Cortex of kidney (tissue), 1 donor: ENCODE measurements around the gene GADD45B.
"Not testable (repeated sequence)": the region's sequence is repeated elsewhere in the genome, so short reads cannot be mapped to it uniquely, and the experiment has no call there.

Experiments used
- DNase-seq: peaks from one replicate; lab custom pipeline; 2025; lab: John Stamatoyannopoulos, UW

The GADD45B gene

GRCh38 chr19:2469102-2469914 is 6.6 kb upstream of the GADD45B start:
- DNase-seq: no peak

DNA sequence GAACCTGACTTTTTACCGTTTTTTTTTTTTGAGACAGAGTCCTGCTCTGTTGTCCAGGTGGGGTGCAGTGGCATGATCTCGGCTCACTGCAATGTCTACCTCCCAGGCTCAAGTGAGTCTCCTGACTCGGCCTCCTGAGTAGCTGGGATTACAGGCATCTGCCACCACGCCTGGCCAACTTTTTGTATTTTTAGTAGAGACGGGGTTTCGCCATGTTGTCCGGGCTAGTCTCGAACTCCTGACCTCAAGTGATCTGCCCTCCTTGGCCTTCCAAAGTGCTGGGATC is 6.1 kb upstream of the GADD45B start:
- not testable (repeated sequence) for DNase-seq

- no peak for DNase-seq
These were observed 1.5 kb upstream of the GADD45B start for GRCh38 chr19:2474232-2475017.

- no peak for DNase-seq
These were observed 767 bp upstream of the GADD45B start for GRCh38 chr19:2475018-2475701.

- no peak for DNase-seq
These were observed 669 bp downstream of the GADD45B start for GRCh38 chr19:2476451-2477140.

GRCh38 chr19:2477141-2477710 is 1.3 kb downstream of the GADD45B start:
- no peak for DNase-seq

- no peak for DNase-seq
These were observed 1.8 kb downstream of the GADD45B start for GRCh38 chr19:2477732-2478191.

GRCh38 chr19:2478278-2478755 is 2.4 kb downstream of the GADD45B start:
- DNase-seq: no peak

DNA sequence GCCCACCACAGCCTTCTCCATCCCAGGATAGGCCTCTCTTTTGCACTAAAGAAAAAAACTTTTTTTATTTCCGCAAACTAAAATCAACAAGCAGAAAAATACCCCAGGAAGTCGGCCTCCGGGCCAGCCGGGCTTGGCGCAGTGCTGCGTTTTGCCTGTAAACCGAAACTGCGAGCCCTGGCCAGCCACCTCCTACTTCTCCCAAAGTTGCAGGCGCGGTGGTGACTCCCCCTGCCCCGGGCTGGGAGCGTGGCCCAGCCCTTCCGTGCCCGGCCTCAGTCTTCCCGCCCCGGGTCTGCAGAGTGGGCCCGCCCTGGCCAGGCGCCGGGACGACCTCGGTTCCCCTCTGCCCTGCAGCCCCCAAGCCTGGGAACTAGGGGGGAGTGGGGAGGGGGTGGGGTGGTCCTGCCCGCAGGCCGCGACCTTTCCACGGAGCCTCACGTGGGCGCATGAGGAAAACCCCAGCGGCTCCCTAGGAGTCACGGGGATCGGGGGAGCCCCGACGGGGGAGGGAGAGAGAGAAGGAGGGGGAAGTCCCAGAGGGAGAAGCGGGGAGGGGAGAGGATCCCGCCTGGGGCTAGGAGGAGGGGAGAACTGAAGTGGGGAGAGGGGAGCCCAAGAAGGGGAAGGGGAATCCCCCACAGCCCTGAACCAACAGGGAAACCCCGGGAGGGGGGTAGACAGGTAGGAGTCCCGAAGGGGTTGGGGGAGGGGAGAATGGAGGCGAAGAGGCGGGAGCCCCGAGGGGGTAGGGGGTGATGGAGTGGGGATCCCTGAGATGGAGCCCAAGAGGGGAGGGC is 3.0 kb downstream of the GADD45B start:
- no peak for DNase-seq

DNA sequence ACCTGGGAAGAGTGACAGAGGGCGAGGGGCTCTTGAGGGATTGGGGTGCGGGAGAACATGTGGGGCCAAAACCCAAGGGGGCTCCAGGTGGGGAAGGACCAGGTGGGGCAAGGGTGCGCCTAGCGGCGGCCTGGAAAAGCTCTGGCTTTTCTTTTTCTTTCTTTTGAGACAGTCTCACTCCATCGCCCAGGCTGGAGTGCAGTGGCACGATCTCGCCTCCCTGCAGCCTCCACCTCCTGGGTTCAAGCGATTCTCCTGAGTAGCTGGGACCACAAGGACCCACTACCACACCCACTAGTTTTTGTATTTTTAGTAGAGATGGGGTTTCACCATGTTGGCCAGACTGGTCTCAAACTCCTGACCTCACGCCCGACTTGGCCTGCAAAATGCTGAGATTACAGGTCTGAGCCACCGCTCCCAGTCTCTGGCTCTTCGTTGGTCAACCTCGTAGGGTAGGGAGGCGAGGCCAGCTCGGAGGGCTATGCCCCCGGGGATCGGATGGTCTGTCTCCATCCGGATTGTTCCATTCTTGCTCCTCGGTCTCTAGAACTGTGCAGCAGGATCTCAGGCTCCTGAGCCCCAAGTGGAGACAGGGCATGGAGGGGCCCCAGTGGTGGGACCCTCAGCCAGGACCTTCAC is 3.7 kb downstream of the GADD45B start:
- DNase-seq: no peak

DNA sequence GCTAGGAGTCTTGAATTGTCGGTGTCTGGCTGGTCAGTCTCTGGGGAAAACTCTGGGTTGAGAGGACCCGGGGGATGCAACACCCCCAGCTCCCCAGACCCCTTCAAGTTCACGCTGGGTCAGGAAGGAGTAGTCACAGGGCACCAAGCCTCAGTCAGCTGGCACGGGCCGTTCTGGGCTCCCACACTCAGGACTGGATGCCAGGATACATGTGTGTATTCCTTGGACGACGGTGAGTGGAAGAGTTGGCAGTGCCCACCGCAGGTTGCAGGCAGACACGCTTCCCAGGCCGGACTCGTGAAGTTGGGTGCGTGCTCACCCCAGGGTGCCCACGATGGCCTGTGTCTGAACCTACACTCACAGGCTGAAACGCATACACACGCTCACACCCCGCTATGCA is 5.5 kb downstream of the GADD45B start:
- no peak for DNase-seq

GRCh38 chr19:2482354-2483038 is 6.6 kb downstream of the GADD45B start:
- DNase-seq: no peak

- DNase-seq: no peak
These were observed 7.2 kb downstream of the GADD45B start for GRCh38 chr19:2483084-2483483.

DNA sequence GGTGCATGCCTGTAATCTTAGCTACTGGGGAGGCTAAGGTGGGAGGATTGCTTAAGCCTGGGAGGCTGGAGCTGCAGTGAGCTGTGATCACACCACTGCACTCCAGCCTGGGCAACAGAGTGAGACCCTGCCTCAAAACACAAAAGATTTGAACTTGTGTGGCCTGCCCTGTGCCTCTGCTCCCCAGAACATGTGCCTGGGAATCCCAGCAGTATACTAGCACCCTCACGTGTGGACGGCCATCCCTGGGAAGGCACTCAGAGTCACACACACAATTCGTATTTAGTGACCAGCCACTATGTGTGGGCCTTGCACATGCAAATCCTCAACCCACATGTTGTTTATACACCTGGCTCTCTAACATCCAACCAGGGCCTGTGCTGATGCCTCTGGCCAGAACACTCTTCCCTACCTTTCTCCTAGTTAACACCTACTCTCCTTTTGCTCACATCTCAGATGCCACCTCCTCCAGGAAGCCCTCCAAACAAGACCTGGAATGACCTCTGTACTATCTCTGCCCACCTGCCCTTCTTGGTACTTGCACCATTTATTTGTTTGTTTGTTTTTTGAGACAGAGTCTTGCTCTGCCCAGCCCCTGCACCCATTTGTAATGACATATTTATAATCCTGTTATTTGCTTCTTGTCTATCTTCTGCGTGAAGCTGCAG is 7.7 kb downstream of the GADD45B start:
- DNase-seq: no peak

DNA sequence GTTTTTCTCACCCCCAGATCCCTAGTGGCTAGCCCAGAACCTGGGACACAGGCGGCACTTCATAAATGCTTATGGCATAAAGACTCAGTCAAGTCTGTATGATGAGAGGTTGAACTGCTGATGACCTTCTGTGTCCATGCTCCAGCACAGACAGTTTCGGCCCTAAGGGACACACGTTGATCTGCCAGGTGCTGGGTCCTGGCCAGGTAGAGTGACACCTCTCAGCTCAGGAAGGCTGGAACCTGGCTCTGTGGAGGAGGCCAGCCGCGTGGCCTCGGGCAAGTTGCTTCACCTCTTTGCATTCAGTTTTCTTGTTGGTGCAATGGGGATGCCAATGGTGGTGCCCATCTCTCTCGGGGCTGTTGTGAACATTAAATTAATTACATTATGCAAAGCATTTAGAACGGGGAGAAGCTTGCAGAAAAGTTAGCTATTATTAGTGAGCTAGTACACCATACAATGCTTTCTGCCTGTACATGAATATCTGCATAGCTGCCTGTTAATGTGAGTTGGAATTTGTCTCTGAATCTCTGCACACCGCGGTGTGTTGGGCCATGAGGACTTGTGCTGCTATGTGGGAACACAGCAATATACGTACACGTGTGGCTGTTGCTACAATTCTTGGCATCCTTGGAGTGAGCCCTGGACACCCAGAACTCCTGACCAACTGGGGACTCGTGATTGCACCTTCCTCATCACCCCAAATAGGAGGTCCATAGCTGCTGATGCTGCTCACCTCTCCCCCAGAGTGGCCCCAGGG is 8.4 kb downstream of the GADD45B start:
- no peak for DNase-seq

DNA sequence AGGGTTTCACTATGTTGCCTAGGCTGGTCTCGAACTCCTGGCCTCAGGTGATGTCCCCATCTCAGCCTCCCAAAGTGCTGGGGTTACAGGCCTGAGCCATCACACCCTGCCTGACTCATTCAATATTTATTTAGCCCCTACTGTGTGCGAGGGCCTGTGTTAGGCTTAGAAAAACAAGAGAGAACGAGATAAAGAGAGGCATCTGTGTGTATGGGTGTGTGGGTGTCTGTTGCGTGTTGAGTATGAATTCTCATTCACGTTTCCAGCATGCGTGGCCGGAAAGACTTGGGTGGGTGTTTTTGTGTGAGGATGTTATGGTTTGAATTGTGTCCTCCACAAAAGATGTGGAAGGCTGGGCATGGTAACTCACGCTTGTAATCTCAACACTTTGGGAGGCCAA is 9.5 kb downstream of the GADD45B start:
- no peak for DNase-seq

GRCh38 chr19:2487090-2487489 is 11.2 kb downstream of the GADD45B start:
- no peak for DNase-seq

DNA sequence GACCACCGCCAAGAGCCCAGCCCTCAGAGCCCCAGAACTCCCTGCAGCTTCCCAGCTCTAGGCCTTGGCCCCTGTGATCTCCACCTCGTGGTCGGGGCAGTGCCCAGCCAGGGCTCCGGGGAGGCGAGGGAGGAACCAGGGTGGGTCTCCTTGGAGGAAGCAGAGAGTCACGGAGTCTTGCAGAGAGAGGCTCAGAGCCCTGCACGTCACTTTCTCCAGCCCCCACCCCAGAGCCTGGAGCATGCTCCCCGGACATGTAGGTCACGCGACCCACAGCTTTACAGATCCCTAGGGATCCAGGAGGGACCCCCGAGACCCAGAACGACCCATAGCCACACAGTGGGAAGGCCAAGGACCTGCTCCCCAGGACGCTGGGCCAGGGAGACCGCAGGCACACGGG is 11.9 kb downstream of the GADD45B start:
- no peak for DNase-seq
